GM19240 (cell line): Measurements from ENCODE around the gene ARHGAP44.

ENCODE experiments used
- DNase-seq: peaks from one replicate; pipeline ENCODE4 v3.0.0; 2011; ENCODE audit warnings: low spot score; ENCODE audit not compliant: insufficient read length

The ARHGAP44 gene

GRCh38 chr17:12992676-12993075 lies 203.4 kb downstream of the ARHGAP44 start:
- no peak for DNase-seq

- DNase-seq = no peak
Observed at GRCh38 chr17:12993631-12994030, 204.3 kb downstream of the ARHGAP44 start.

- DNase-seq = no peak
Observed at GRCh38 chr17:12994341-12995074, 205.2 kb downstream of the ARHGAP44 start.

- DNase-seq = no peak
Observed at GRCh38 chr17:12995106-12995895, 206.0 kb downstream of the ARHGAP44 start.

- no peak for DNase-seq
Observed at GRCh38 chr17:12995896-12996295, 206.6 kb downstream of the ARHGAP44 start.

- no peak for DNase-seq
Observed at GRCh38 chr17:12996357-12996756, 207.1 kb downstream of the ARHGAP44 start.

GRCh38 chr17:12996941-12997340 lies 207.6 kb downstream of the ARHGAP44 start:
- DNase-seq = no peak

- no peak for DNase-seq
Observed at GRCh38 chr17:12998461-12998860, 209.2 kb downstream of the ARHGAP44 start.

- no peak for DNase-seq
Observed at GRCh38 chr17:12998874-12999273, 209.6 kb downstream of the ARHGAP44 start.

- DNase-seq = no peak
Observed at GRCh38 chr17:13000561-13000960, 211.3 kb downstream of the ARHGAP44 start.

GRCh38 chr17:13001991-13002615 lies 212.8 kb downstream of the ARHGAP44 start:
- DNase-seq = no peak

- no peak for DNase-seq
Observed at GRCh38 chr17:13002761-13003453, 213.6 kb downstream of the ARHGAP44 start.

- no peak for DNase-seq
Observed at GRCh38 chr17:13003454-13003851, 214.2 kb downstream of the ARHGAP44 start.

- DNase-seq = no peak
Observed at GRCh38 chr17:13003927-13004326, 214.6 kb downstream of the ARHGAP44 start.

- DNase-seq = no peak
Observed at GRCh38 chr17:13004336-13004735, 215.0 kb downstream of the ARHGAP44 start.

- DNase-seq = no peak
Observed at GRCh38 chr17:13005530-13005929, 216.2 kb downstream of the ARHGAP44 start.

GRCh38 chr17:13008461-13008860 lies 219.2 kb downstream of the ARHGAP44 start:
- DNase-seq = no peak

- no peak for DNase-seq
Observed at GRCh38 chr17:13010959-13011358, 221.7 kb downstream of the ARHGAP44 start.

- DNase-seq = no peak
Observed at GRCh38 chr17:13014801-13015200, 225.5 kb downstream of the ARHGAP44 start.

GRCh38 chr17:13016881-13017654 lies 227.8 kb downstream of the ARHGAP44 start:
- DNase-seq = no peak
